Common myeloid progenitor, CD34-positive (primary cell): ENCODE measurements around the gene MACROD2.

Experiments used
- CTCF ChIA-PET: fragments of 350-600 bp; sonication (Branson Sonifier 250); formaldehyde crosslinking; loops from one replicate; lab custom pipeline; 2021; ENCODE audit warnings: antibody characterized with exemption; lab: Charles Lee
- POLR2A ChIA-PET: fragments of 350-600 bp; sonication (Branson Sonifier 250); formaldehyde crosslinking; loops from one replicate; lab custom pipeline; 2021; ENCODE audit warnings: antibody characterized with exemption; lab: Charles Lee
- DNase-seq, 3 donors: peaks; one replicate each; pipeline versions ENCODE4 v3.0.0 to v3.0.0-alpha.2; 2013
- H3K27ac ChIP-seq, 2 experiments: 1 replicate in 1 of 2; 2 replicates in 1 of 2; pipeline ENCODE4 v1.7.0; 2013; ENCODE audit warnings: inconsistent platforms in 2 of 2, low read length in 2 of 2, mild to moderate bottlenecking in 2 of 2, low read depth in 1 of 2, moderate library complexity in 1 of 2; ENCODE audit not compliant: severe bottlenecking in 2 of 2, insufficient read depth in 1 of 2, poor library complexity in 1 of 2
- H3K27me3 ChIP-seq, 5 experiments: replicated peaks in 2 of 5; 1 replicate in 3 of 5; 2 replicates in 2 of 5; pipeline versions ENCODE4 v1.6.1 to v1.7.0; 2013; ENCODE audit warnings: low read length in 4 of 5, mild to moderate bottlenecking in 2 of 5, moderate library complexity in 2 of 5, inconsistent platforms in 1 of 5; ENCODE audit not compliant: insufficient read depth in 5 of 5, control insufficient read depth in 4 of 5
- H3K36me3 ChIP-seq, 4 experiments: 1 replicate in 2 of 4; 2 replicates in 2 of 4; pipeline versions ENCODE4 v1.6.1 to v1.7.0; 2013; ENCODE audit warnings: low read length in 3 of 4, control low read depth in 1 of 4, mild to moderate bottlenecking in 1 of 4; ENCODE audit not compliant: control insufficient read depth in 4 of 4, insufficient read depth in 4 of 4
- H3K4me1 ChIP-seq, 4 experiments: 1 replicate in 3 of 4; 2 replicates in 1 of 4; pipeline versions ENCODE4 v1.6.1 to v1.7.1; 2013; ENCODE audit warnings: low read length in 3 of 4, mild to moderate bottlenecking in 3 of 4, control low read depth in 1 of 4, inconsistent platforms in 1 of 4, moderate library complexity in 1 of 4; ENCODE audit not compliant: control insufficient read depth in 4 of 4, insufficient read depth in 4 of 4; ENCODE audit errors: control extremely low read depth in 1 of 4
- H3K4me3 ChIP-seq, 7 experiments: 1 replicate in 4 of 7; 2 replicates in 3 of 7; pipeline versions ENCODE4 v1.5.1 to v1.7.0; 2013; ENCODE audit warnings: mild to moderate bottlenecking in 7 of 7, low read length in 6 of 7, moderate library complexity in 6 of 7, inconsistent platforms in 2 of 7, low read depth in 2 of 7, control low read depth in 1 of 7; ENCODE audit not compliant: insufficient read depth in 4 of 7, control insufficient read depth in 1 of 7; ENCODE audit errors: extremely low read depth in 1 of 7
- H3K9me3 ChIP-seq, 5 experiments: 1 replicate in 4 of 5; 2 replicates in 1 of 5; pipeline versions ENCODE4 v1.6.1 to v1.7.1; 2013; ENCODE audit warnings: low read length in 4 of 5, mild to moderate bottlenecking in 2 of 5, inconsistent platforms in 1 of 5, low read depth in 1 of 5, moderate library complexity in 1 of 5; ENCODE audit not compliant: control insufficient read depth in 4 of 5, insufficient read depth in 2 of 5; ENCODE audit errors: control extremely low read depth in 1 of 5
- WGBS: methylation state at CpG from one replicate; pipeline ENCODE4 v1.1.5; 2013; ENCODE audit not compliant: insufficient coverage; 5-methylcytosine and 5-hydroxymethylcytosine counted together

MACROD2 gene

DNA sequence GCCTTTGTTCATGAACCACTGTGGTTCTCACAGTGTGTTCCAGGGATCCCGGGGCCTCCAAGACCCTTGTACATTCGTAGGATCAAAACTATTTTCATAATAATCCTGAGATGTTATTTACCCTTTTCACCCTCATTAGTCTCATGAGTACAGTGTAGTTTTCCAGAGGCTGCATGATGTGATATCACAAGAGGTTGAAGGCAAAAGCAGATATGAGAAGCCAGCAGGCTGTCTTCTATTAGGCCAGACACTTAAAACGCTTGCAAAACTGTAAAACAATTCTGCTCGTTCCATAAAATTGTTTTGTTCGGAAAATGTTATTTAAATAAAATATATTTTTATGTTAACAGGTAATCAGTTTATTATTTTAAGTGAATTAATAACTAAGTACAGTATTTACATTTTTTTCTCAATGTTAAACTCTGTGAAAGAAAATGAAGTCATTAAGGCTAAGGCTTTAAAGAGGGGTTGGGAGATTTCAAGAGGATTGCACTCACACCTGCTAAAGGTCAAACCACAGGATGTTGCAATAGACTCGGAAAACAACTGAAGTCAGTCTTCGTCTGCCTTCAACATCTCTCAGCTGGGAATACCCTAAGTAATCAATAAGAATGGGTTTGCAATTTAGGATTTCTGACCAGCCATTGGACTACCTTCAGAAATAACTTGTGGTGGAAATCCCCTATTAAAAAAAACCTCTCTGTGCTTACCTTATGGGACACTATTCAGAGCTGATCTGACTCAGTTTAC lies 2103.7 kb downstream of the MACROD2 start:
- DNase-seq = no peak
- 60% methylated on average over 1 of the region's 7 CpGs for WGBS
- H3K4me1 ChIP-seq = peaks cover 0 to 6% (median 2%) of the 10 kb centered on the region in 4 experiments
- POLR2A ChIA-PET = no interaction called here
- H3K36me3 ChIP-seq = no peaks in the 10 kb centered on the region
- H3K9me3 ChIP-seq = no peaks in the 10 kb centered on the region
- H3K4me3 ChIP-seq = no peak overlapping the region
- CTCF ChIA-PET = no interaction called here
- H3K27ac ChIP-seq = no peak overlapping the region
- H3K27me3 ChIP-seq = no peaks in the 10 kb centered on the region

DNA sequence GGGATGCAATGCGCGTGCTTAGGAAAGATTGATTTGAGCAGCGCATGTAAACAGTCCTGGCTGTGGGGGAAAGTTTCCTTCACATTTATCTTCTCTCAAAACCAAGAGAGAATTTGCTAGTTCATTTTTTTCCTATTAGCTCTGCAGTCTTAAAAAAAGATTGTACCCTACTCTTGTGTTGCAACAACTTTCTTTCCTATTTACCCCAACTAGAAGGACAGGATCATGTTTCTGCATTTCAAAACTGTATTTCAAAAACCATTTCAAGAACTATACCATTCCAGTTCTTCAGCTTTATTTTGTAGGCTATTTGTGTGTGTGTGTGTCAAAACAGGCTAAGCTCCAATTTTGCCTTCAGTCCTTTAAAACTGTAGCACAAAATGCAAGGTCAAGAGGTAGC lies 2104.8 kb downstream of the MACROD2 start:
- peaks cover 0 to 12% (median 9%) of the 10 kb centered on the region in 4 experiments for H3K4me1 ChIP-seq
- no peak for DNase-seq
- ChIA-PET CTCF (interaction anchor here (0.9 kb wide), 1 partner anchor 15 kb away, joined by 3 read pairs; no protein-coding TSS in a partner anchor), POLR2A (no interaction called here)
- WGBS = 100% methylated on average over 3 of the region's 3 CpGs
- H3K9me3 ChIP-seq = no peaks in the 10 kb centered on the region
- H3K4me3 ChIP-seq = no peak overlapping the region
- H3K27me3 ChIP-seq = no peaks in the 10 kb centered on the region
- no peaks in the 10 kb centered on the region for H3K36me3 ChIP-seq
- no peak overlapping the region for H3K27ac ChIP-seq

DNA sequence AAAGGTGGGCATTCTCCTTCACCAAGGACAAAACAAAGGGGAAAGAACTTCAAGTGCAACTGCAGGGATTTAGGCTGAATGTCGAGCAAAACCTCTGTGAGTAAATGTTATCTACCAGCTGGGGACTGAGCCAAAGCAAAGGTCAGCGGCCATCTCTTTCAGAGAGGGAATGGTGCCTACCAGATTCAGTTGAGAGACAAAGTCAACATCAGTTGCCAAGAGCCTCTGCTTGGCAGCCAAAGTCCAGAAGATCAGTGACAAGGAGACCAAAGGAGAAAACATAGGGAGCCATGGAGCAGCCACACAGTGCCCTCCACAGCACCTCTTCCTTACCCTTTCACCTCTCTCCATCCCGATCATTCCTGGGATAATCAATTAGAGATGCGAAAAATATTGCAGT lies 2105.5 kb downstream of the MACROD2 start:
- Histone ChIP-seq H3K36me3 (no peaks in the 10 kb centered on the region), H3K27ac (no peak overlapping the region), H3K4me1 (peaks cover 0 to 12% (median 9%) of the 10 kb centered on the region in 4 experiments), H3K27me3 (no peaks in the 10 kb centered on the region), H3K4me3 (no peak overlapping the region), H3K9me3 (no peaks in the 10 kb centered on the region)
- POLR2A ChIA-PET = no interaction called here
- no peak for DNase-seq
- CTCF ChIA-PET = no interaction called here
- WGBS = 98% methylated on average over 4 of the region's 4 CpGs
